Activated CD4-positive, CD25-positive, alpha-beta regulatory T cell (primary cell): ENCODE results near the gene CEACAM3.
A peak's percentile ranks its signal among the peaks of the same experiment; 100 is the strongest.
"Not testable (repeated sequence)": the region's sequence is repeated elsewhere in the genome, so short reads cannot be mapped to it uniquely, and the experiment has no call there.

ENCODE experiments used
- DNase-seq, 4 experiments: peaks; one replicate each; lab custom pipeline; 2025; lab: John Stamatoyannopoulos, UW

CEACAM3 gene

DNA sequence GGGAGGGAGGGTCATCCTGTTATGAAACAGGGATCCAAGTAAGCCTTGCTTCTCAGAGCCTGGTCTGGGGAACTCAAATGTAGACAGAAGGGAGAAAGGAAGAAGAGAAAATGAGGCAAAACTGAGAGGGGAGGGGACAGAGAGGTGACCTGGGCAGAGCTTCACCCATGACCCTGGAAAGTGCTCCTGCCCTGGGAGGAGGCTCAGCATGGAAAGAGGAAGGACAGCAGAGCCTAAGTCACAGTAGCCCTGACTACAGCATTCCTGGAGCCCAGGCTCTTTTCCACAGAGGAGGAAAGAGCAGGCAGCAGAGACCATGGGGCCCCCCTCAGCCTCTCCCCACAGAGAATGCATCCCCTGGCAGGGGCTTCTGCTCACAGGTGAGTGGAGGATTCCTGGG, at the start of gene CEACAM3:
CEACAM3 (plus strand) TSS at position 226 of the 400 bp plus-strand sequence; CDS start at position 317, 91 bp downstream.
- no peak for DNase-seq

DNA sequence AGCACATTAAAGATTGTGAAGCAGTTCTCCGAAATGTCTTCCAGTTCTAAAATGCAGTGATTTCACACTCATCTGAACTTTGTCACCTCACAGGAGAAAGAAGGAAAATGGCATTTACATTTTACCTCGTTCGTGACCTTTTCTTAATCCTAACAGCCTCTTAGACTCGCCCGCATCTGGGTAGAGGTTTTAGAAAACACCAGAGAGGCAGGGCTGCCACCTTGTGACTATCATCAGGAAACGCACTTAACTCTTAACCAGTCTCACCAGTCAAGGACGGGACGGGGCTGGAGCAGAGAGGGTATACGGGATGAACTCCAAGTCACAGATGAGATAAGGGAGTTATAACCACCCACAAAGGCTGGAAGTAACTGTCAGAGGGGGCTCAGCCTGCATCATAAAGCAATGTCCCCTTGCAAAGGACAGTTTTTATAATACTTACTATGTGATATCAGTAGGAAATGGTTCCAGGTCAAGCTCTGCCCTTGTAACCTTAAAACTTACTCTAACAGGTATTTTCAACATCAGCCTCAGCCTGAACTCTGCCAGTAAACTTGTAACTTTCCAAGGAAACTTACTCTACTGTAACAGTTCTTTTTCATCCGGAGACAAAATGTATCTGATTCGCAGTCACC, 49.7 kb upstream of the CEACAM3 start:
- peak in 3 of 4 experiments; percentile 10 to 23 (median 11) for DNase-seq

DNA sequence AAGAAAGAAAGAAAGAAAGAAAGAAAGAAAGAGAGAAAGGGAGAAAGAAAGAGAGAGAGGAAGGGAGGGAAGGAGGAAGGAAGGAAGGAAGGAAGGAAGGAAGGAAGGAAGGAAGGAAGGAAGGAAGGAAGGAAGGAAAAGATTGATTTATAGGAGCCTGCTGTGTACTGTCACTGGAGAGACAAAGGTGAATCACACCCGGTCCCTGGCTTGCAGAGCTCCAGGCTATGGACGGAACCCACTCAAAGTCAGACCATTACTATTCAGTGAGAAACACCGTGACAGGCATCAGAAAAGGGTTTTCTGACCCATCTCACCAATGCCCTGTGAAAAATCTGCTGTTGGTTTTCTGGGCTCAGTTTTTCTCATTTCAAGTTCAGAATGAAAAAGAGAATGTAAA, 48.4 kb upstream of the CEACAM3 start:
- no peak for DNase-seq

DNA sequence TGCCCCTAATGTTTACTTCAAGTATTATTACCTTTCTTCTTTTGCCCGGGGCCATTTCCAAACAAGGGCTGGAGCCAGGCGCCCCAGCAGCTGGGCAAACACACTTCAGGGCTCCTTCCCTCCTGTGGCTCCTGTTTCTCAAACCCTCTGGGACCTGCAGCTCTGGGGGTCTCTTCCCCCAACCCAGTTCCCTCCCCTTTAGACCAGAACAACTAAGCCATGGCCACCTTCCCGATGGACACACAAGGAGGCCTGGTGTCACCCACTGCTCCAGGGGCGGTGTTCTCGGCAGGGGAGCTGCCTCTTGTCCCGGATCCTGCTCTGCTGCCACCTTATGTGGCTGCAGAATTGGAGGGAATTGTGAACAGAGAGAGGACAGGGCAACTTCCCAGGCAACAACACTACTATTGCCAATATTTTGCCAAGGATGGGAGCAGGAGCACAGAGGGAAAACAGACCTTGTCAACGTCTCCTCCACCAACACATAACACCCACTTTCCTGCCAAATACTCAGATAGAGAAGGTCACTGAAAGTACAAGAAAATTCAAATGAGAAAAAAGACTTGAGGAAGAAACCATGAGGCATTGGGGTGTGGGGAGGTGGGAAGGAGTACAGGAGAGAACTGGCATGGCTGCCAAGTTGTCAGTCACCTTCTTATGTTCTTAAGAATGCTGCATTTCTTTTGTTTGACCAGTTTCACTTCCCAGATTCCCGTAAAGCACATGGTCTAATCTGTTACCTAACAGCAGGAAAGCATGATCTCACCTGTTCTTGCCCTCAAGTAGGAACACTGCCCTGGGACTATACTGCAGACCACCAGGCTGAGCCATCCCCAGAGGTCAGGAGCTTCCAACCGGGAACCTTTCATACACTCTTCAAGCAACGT, 45.9 kb upstream of the CEACAM3 start:
- not testable (repeated sequence) for DNase-seq

- DNase-seq, result peak; percentile 56 to 69 (median 60)
Observed at GRCh38 chr19:41753159-41753558, 43.2 kb upstream of the CEACAM3 start.

DNA sequence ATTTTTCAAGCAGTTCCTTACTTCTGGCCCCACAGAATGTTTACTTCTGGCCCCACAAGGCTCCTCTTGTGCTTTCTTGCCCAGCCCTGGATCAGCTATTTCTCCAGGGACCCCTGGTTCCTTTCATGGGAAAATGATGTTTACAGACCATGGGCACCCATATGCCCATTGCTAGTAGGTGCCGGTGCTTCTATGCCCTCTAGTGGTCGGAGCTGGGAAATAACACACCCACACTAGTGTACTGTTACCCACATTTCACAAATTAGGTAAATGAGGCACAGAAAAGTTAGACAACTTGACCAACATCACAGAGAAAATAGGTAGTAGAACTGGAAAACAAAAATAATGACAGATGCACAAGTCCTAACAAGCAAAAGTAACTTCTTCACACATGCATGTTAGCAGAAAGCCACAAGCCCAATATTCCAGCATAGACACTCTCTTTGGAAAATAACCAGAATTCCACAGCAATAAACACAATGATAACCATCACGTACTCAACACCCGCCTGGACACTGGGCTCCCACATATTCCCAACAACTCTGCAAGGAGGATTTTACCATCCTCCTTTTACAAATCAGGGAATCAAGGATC, 42.4 kb upstream of the CEACAM3 start:
- DNase-seq, result peak; percentile 34 to 57 (median 38)

DNA sequence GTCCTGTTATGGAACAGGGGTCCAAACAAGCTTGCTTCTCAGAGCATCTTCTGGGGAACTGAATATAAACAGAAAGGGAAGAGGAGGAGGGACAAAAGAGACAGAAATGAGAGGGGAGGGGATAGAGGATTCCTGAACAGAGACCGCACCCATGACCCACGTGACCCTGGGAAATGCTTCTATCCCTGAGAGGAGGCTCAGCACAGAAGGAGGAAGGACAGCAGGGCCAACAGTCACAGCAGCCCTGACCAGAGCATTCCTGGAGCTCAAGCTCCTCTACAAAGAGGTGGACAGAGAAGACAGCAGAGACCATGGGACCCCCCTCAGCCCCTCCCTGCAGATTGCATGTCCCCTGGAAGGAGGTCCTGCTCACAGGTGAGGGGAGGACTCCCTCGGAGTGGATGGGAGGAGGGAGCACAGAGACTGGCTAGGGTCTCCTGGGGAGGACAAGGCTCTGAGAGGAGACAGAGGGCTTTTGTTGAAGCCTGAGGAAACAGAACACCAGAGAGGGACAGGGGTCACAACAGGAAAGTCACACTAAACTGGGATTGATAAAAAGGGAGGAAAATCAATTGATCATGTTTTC, 41.0 kb upstream of the CEACAM3 start, which contains the start of gene CEACAM6:
CEACAM6 (plus strand) TSS at position 203 of the 586 bp plus-strand sequence; CDS start at position 312, 109 bp downstream.
- DNase-seq, result no peak

DNA sequence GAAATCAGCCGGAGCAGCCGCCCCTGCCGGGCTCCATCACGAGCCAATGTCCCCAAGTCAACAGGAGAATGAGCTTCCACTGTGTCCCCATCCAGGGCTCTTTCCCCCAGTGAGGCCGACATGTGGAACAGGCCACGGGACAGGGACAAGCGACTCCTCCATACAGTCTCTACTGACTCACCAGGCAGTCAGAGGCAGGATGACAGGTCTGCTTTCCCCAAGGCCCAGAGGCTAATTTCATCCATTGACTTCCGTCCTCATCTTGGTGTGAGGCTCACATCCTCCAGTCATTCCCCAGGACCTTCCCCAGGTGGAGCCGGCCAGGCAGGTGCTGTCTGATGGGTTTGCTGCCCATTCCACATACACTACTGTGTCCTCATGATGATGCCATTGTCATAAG, 37.5 kb upstream of the CEACAM3 start:
- no peak for DNase-seq

GRCh38 chr19:41767115-41767514, 29.3 kb upstream of the CEACAM3 start:
- DNase-seq, result no peak

GRCh38 chr19:41768105-41768504, 28.3 kb upstream of the CEACAM3 start:
- DNase-seq, result not testable (repeated sequence)

DNA sequence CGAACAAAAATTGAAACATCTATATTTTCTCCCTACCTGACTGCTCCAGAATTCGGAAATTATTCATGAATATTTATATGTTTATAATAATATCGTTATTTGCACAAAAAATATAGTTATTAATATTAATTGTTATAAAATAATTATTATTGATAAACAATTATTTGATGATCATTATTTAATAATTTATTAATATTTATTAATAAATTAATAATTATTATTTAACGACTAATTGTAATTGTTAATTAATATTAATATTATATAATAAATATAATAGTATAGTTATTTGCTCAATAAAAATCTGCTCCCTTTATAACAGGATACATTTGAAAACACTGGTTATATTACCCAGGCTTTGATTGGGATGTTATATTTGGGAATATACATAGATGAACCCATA, 26.8 kb upstream of the CEACAM3 start:
- DNase-seq, result no peak

GRCh38 chr19:41771410-41771809, 25.0 kb upstream of the CEACAM3 start:
- DNase-seq, result no peak

- DNase-seq, result no peak
Observed at GRCh38 chr19:41774515-41774980, 21.8 kb upstream of the CEACAM3 start.

DNA sequence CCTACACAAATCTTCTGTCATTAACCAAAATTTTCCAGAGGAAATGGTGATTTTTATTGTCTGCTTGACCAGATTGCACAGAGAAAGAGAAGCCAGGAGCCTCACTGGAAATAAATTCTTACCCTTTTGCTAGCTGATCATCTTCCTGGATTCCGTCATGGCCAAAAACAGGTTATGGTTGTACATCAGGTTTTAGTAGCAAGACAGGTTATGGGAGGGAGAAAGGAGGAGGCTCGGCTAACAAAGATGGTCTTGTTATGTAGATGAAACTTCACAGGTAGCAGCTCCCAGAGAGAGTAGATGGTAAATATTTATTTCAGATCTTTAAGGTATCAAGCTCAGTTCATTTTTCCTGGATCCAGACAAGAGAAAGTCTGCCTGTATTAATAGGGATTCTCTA, 19.7 kb upstream of the CEACAM3 start:
- no peak for DNase-seq

DNA sequence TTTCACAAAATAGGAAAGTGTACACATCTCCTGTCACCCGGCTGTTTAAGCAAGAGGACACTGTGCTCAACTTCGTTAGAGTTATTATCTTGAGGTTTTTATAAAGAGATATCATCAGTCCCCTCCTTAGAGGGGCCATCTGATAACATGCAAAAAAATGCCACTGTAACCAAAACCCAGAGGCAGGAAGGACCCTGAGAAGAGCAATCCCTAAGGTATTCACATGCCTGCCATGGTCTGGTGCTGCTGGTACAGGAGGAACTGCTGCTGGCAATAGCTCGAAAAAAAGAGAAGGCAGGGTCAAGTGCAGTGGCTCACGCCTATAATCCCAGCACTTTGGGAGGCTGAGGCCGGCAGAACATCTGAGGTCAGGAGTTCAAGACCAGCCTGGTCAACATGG, 12.8 kb upstream of the CEACAM3 start:
- DNase-seq, result no peak

DNA sequence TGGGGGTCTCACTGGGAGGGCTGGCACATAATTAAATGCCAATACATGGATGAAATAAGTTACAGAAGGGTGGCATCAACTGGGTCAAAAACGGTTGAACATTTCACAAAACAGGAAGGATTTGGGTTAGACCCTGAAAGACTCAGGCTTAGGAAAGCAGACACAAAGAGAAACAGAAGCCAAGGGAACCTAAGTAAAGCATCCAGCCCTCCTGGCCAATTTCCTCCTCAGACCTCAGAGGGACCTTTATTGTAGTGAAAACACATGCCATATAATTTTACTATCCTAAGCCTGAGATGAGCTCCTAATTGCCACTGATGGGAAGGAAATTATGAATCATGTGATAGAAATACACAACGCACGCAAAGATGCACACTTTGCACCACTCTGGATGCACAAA, 12.1 kb upstream of the CEACAM3 start:
- no peak for DNase-seq

DNA sequence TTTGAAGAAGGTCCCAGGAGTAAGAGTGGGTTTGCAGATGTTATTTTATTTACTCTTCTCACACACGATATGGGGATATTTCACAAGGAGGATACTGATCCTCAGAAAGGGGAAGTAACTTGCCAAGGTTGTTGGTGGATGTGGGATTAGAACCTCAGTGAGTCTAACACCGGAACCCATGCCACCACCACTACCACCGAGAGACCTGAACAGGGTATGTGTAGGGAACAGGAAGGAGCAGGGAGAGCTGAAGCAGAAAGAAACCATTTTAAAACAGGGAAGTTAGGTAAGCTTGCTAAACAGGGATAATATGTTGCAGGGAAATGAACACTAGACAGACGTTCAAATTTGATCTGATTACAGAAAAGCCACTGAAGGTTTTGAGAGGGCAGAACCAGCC, 11.6 kb upstream of the CEACAM3 start:
- DNase-seq, result no peak

GRCh38 chr19:41785653-41786052, 10.7 kb upstream of the CEACAM3 start:
- DNase-seq, result peak; percentile 30 to 56 (median 40)

GRCh38 chr19:41787055-41787454, 9.3 kb upstream of the CEACAM3 start:
- no peak for DNase-seq

DNA sequence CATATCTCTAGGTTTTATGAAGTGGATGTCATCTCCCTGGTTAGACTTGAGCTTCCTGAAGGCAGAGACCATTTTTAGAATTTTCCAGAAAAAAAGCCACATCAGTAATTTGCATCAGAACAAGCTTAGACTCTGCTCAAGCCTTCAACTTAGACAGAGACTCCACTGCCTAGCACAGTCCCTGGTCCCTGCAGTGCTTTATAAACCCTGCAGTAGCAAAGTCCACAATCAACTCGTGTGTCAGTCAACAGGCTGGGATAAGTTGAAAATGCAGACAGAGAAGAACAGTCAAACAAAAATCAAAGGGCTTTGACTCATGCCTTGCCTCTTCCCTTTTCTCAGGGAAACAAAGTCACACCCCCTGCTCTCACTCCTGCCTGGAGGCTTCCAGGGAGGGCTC, 7.9 kb upstream of the CEACAM3 start:
- DNase-seq, result not testable (repeated sequence)

- not testable (repeated sequence) for DNase-seq
Observed at GRCh38 chr19:41789053-41789452, 7.3 kb upstream of the CEACAM3 start.
